GM18511 (cell line): ENCODE measurements around the gene TEKT2.

Source experiments
- ATAC-seq: cut with Tn5 transposase; IDR thresholded peaks from one replicate; pipeline ENCODE4 v1.9.1; 2021; ENCODE audit warnings: mild to moderate bottlenecking, moderate library complexity; ENCODE audit not compliant: unreplicated experiment

TEKT2 gene, protein sequence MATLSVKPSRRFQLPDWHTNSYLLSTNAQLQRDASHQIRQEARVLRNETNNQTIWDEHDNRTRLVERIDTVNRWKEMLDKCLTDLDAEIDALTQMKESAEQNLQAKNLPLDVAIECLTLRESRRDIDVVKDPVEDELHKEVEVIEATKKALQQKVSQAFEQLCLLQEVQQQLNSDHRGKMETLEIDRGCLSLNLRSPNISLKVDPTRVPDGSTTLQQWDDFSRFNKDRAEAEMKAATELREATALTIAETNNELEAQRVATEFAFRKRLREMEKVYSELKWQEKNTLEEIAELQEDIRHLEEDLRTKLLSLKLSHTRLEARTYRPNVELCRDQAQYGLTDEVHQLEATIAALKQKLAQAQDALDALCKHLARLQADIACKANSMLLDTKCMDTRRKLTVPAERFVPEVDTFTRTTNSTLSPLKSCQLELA

DNA sequence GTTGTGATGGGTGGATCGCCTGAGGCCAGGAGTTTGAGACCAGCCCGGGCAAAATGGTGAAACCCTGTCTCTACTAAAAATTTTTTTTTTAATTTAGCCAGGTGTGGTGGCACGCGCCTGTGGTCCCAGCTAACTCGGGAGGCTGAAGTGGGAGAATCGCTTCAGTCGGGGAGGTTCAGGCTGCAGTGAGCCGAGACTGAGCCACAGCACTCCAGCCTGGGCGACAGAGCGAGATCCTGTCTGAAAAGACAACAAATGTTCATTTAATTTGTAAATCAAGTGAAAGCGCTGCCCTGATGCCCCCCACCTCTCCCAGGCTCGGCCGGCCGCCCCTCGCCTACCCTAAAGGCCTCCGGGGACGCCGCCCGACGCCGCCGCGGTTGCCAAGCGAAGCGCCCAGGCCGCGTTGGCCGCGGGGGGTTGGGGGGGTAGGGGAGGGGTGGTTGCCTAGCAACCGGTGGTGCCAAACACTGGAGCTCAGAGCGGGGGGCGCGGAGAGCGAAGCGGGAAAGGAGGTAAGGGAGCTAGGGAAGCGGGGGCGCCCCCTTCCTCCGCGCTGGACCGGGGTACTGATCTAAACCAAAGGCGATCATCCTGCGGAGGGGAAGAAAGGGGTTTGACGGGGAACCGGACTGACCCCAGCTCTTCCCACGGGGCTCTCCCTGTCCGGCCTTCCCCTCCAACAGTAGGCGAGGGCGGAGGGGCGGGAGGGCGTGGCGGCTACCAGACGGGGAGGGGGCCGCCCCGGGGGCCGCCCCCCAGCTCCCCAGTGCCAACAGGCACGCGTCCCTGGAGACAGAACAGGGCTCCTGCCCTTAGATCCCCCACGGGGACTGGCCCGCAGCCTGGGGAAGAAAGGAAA is at the start of gene TEKT2:
TSS of gene TEKT2 (plus strand) at position 460 of the 862 bp plus-strand sequence. CDS start 828 bp downstream, outside the sequence.
- ATAC-seq: no peak

DNA sequence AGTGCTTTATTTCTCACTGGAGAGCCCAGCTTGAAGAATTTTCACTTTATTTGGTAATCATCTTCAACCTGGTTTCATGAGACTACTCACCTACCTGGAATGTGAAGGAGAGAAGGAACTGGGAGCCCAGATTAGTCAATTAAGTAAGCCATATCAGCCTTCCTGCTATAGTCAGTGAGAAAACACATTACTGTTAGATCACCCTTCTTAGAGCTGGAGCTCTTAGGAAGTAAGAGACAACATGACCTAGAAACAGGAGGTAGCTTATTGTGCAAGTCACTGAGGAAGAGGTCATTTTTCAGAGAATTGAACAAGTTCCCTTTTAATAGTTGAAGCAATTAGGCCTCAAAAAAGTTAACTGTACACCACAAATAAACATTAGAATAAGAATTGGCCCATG is 49.2 kb upstream of the TEKT2 start:
- ATAC-seq: no peak

GRCh38 chr1:36035154-36035553 is 48.7 kb upstream of the TEKT2 start:
- ATAC-seq: no peak

- ATAC-seq: no peak
Observed at GRCh38 chr1:36040238-36040637, 43.7 kb upstream of the TEKT2 start.

GRCh38 chr1:36051821-36052220 is 32.1 kb upstream of the TEKT2 start:
- ATAC-seq: no peak

DNA sequence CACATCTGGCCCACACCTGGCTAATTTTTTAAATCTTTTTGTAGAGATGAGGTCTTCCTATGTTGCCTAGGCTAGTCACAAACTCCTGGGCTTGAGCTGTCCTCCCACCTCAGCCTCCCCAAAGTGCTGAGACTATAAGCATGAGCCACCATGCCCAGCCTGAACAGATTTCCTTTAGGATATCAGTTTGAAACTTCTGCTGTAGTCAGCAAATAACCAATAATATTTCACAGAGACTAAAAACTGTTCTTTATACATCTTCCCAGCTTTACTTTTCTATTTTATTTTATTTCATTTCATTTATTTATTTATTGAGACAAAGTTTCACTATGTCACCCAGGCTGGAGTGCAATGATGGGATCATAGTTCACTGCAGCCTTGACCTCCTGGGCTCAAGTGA is 29.9 kb upstream of the TEKT2 start:
- no peak for ATAC-seq

DNA sequence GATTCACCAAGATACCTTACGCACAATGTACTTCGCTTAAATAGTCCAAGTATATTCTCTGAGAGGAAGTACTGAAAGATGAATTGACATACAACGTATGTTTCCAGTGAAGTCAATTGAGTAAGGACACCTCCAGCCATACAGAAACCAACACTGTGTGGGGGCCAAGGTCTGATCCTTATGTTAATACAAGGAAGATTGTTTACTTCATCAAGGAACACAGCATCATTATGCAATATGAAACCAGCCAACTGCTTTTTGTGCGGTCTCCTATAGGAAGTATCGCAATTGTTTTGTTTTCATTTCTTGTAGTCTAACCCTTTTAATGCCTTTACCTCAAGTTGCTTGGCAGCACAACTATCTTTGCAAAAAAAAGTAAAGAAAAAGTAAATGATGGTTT is 28.2 kb upstream of the TEKT2 start:
- ATAC-seq: no peak

DNA sequence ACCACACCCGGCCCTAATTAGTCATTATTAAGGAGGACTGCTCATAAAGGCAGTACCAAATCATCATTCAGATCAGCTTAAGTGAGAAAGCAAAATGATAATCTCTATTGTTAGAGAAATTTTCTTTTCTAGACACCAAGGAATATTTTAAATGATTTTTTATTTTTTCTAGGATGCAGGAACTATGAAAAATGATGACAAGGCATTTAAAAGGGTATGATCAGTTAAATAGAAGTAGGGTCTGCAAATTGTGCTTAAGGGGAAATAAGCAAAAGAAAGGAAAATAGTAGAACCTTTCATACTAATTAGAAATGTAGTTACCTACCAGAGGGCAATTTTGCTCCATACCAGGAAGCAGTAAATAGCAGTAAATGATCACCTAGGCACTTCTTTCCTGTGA is 21.6 kb upstream of the TEKT2 start:
- no peak for ATAC-seq

DNA sequence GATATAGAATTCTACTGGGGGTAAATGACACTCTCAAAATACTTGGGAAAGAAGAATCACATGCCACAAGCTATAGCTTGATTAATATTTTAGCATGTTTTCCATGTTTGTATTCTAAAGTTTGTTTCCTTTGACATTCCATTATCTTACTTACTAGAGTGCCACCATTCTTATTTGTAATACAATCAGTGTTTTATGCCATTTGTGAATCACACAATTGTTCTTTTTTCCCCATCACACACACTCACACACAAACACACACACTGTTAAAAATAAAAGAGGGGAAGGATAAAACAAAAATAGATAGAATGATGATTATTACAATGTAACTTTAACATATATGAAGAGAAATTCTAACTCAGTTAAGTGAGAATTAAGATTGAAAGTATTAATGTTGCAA is 16.0 kb upstream of the TEKT2 start:
- ATAC-seq: no peak

DNA sequence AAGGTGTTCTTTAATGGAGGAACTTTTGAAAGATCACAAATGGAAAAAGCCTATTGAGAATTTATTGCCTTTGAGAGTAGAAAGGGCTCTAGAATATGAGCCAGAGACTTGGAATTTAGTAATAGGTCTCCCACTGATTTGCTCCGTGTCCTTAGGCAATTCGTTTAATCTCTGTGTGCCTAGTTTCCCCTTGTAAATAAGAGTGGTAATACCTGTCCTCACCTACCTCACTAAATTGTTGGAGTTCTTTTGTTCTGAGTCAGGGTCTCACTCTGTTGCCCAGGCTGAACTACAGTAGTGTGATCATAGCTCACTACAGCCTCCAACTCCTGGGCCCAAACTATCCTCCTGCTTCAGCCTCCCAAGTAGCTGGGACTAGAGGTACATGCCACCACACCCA is 15.0 kb upstream of the TEKT2 start:
- no peak for ATAC-seq

DNA sequence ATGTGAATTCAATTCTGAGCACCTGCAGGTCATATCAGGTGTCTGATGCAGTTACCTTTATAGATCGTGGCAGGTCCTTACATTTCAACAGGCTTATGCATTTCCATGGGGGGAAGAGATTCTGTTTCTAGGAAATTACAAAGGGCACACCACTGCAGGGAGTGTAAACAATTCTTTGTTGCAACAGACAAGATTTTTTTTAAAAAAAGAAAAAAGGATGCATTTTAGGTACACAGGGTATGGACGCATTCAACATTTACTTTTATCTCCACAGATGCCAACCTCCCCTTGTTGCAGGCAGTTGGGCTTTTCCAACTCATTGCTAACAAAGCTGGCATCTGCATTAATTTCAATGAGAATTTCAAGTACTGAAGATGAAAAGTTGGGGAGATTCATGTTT is 13.5 kb upstream of the TEKT2 start:
- no peak for ATAC-seq

- no peak for ATAC-seq
Observed at GRCh38 chr1:36076979-36077573, 6.8 kb upstream of the TEKT2 start.

GRCh38 chr1:36080236-36080635 is 3.7 kb upstream of the TEKT2 start:
- no peak for ATAC-seq

GRCh38 chr1:36080801-36081200 is 3.1 kb upstream of the TEKT2 start:
- no peak for ATAC-seq

GRCh38 chr1:36081926-36082485 is 1.9 kb upstream of the TEKT2 start:
- no peak for ATAC-seq

GRCh38 chr1:36083219-36083618 is 675 bp upstream of the TEKT2 start:
- no peak for ATAC-seq

DNA sequence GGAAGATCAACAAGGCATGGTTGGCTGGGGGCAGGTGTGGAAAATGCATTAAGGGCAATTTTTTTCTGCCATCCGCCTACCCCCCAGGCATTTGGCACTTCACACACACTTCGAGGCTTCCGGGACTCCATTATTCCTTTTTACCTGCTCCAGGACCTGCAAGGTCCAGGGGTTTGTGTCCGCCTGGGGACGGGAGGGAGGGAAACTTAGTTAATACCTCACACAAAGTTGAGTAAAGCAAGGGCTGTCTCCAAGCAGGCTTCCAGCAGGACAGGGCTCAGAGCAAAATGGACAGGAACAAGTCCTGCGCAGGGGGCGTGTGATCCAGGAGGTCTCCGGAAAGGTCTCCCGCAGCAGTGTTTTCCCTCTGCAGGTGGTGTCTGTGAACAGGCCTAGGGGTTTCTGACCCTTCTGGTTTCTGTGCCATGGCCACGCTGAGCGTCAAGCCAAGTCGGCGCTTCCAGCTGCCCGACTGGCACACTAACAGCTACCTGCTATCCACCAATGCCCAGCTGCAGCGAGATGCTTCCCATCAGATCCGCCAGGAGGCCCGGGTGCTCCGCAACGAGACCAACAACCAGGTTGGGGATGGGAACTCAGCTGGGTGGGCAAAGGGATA is 712 bp downstream of the TEKT2 start:
- ATAC-seq: no peak

DNA sequence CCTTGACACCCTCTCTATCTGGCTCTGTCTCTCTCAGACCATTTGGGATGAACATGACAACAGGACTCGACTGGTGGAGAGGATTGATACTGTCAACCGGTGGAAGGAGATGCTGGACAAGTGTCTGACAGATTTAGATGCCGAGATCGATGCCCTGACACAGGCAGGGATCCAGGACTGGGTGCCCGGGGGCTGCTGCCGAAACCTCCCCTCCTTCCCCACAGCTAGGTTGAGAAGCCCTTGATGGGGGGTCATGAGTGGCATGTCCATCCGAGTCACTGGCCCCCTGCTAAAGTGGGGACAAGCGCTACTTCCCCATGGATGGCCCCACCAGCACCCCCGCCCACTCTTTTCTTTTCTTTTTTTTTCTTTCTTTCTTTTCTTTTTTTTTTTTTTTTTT is 1.2 kb downstream of the TEKT2 start:
- no peak for ATAC-seq

DNA sequence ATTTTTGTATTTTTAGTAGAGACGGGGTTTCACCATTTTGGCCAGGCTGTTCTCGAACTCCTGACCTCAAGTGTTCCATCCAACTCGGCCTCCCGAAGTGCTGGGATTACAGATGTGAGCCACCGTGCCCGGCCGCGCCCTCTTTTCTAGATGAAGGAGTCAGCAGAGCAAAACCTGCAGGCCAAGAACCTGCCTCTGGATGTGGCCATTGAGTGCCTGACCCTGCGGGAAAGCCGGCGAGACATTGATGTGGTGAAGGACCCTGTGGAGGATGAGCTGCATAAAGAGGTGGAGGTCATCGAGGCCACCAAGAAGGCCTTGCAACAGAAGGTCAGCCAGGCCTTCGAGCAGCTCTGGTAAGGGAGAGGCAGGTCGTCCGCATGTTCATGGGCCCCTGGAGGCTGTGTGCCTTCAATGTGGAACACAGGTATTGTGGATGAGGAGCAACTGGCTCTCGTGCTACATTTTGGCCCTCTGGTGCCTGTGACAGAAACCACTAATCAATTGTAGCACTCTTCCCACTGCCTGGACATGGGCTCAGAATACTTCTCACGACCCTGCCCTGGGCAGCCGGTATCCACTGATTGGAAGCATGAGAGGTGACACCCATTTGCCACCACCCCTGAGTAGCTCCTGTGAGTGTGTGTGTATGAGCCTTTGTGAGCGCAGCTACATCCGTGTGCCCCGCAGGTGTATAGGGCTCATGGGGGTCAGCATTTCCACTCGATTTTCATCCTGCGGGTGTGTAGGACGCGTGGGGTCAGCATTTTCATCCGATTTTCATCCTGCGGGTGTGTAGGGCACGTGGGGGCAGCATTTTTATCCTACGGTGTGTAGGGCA is 2.0 kb downstream of the TEKT2 start:
- no peak for ATAC-seq
